ENCODE results near the gene INHBE. TPM values are rescaled to one million over a fixed set of nuclear protein-coding genes. Genes with fewer than 3 reads are reported as not detected.
A peak's percentile ranks its signal among the peaks of the same experiment; 100 is the strongest.

The INHBE gene
- total RNA-seq, 3 donors from 2014 or later (not counting 1 experiment from before 2014, with no cell fraction given), result not detected

GRCh38 chr12:57459055-57459749, 4.1 kb downstream of the INHBE start:
- TF ChIP-seq CTCF (IDR thresholded peaks at IDR 0.05), result peak; percentile 93
- H3K4me1 Mint-ChIP-seq, result peaks cover 45 to 54% of the 10 kb centered on the region in 2 donors
- Histone ChIP-seq H3K9me3 (ENCODE audit: control insufficient read depth, insufficient read depth, low read length) (no peaks in the 10 kb centered on the region), H3K4me1 (ENCODE audit: control insufficient read depth, insufficient read depth, low read length) (peaks cover 52% of the 10 kb centered on the region), H3K27ac (ENCODE audit: low read length) (peak overlapping the region; percentile 76), H3K27me3 (ENCODE audit: control insufficient read depth, insufficient read depth, low read length) (peaks cover 6% of the 10 kb centered on the region), H3K36me3 (ENCODE audit: control insufficient read depth, insufficient read depth, low read length) (no peaks in the 10 kb centered on the region), H3K4me3 (ENCODE audit: low read length) (peak overlapping the region; percentile 73)
- H3K27me3 Mint-ChIP-seq (ENCODE audit: low read depth in 2 of 2), result peaks cover 0 to 15% of the 10 kb centered on the region in 2 donors
- intact Hi-C loops (cut with micrococcal nuclease), result loop anchor here (1.0 to 2.0 kb wide), 2 partner anchors 28 to 163 kb away; partner anchors contain the start of gene R3HDM2
- peak overlapping the region; percentile 95 for H3K4me3 Mint-ChIP-seq
- H3K36me3 Mint-ChIP-seq, result no peaks in the 10 kb centered on the region
- ATAC-seq, result peak; percentile 78 to 91 (median 84)
- no peaks in the 10 kb centered on the region for H3K9me3 Mint-ChIP-seq
- 0% methylated on average over 23 of the region's 24 CpGs for WGBS (ENCODE audit: insufficient coverage)
- H3K27ac Mint-ChIP-seq, result peak overlapping the region; percentile 94 to 96
- DNase-seq, result peak; percentile 88 to 97

GRCh38 chr12:57459750-57460467, 4.8 kb downstream of the INHBE start, which contains the start of gene GLI1:
TSS of gene GLI1 (plus strand) at chr12:57459785. CDS start at chr12:57463692, 3,907 bp downstream.
- WGBS (ENCODE audit: insufficient coverage), result under 1% methylated on average over 25 of the region's 36 CpGs
- H3K4me3 ChIP-seq (ENCODE audit: low read length), result peak within 1 kb of the TSS; percentile 73
- intact Hi-C loops (cut with micrococcal nuclease), result loop anchor here (1.0 to 2.0 kb wide), 2 partner anchors 29 to 162 kb away; partner anchors contain the start of gene R3HDM2
- TF ChIP-seq CTCF (IDR thresholded peaks at IDR 0.05), result no peak
- DNase-seq (peak in 1 of 2 donors; percentile 35), ATAC-seq (no peak)
- peaks cover 6% of the 10 kb centered on the region for H3K27me3 ChIP-seq (ENCODE audit: control insufficient read depth, insufficient read depth, low read length)
- peaks cover 52% of the 10 kb centered on the region for H3K4me1 ChIP-seq (ENCODE audit: control insufficient read depth, insufficient read depth, low read length)
- Mint-ChIP-seq H3K4me1 (peaks cover 50 to 59% of the 10 kb centered on the region in 2 donors), H3K27me3 (ENCODE audit: low read depth in 2 of 2) (peaks cover 0 to 15% of the 10 kb centered on the region in 2 donors), H3K4me3 (peak within 1 kb of the TSS; percentile 95), H3K36me3 (no peaks in the 10 kb centered on the region), H3K27ac (peak within 1 kb of the TSS; percentile 94 to 96), H3K9me3 (no peaks in the 10 kb centered on the region)
- no peaks in the 10 kb centered on the region for H3K9me3 ChIP-seq (ENCODE audit: control insufficient read depth, insufficient read depth, low read length)
- H3K27ac ChIP-seq (ENCODE audit: low read length), result peak within 1 kb of the TSS; percentile 76
- no peaks in the 10 kb centered on the region for H3K36me3 ChIP-seq (ENCODE audit: control insufficient read depth, insufficient read depth, low read length)

- peak overlapping the region; percentile 12 to 96 for H3K27ac Mint-ChIP-seq
- no peak overlapping the region for H3K27ac ChIP-seq (ENCODE audit: low read length)
- no peak for ATAC-seq
Observed at GRCh38 chr12:57460468-57460784, 5.3 kb downstream of the INHBE start.

More at GRCh38 chr12:57460468-57460784, 5.3 kb downstream of the INHBE start:
- Histone ChIP-seq H3K4me3 (ENCODE audit: low read length) (peak overlapping the region; percentile 10), H3K4me1 (ENCODE audit: control insufficient read depth, insufficient read depth, low read length) (peaks cover 52% of the 10 kb centered on the region), H3K27me3 (ENCODE audit: control insufficient read depth, insufficient read depth, low read length) (peaks cover 6% of the 10 kb centered on the region), H3K36me3 (ENCODE audit: control insufficient read depth, insufficient read depth, low read length) (no peaks in the 10 kb centered on the region), H3K9me3 (ENCODE audit: control insufficient read depth, insufficient read depth, low read length) (no peaks in the 10 kb centered on the region)
- 7% methylated on average over 6 of the region's 6 CpGs for WGBS (ENCODE audit: insufficient coverage)
- Mint-ChIP-seq H3K27me3 (ENCODE audit: low read depth in 2 of 2) (peaks cover 0 to 15% of the 10 kb centered on the region in 2 donors), H3K36me3 (no peaks in the 10 kb centered on the region), H3K9me3 (no peaks in the 10 kb centered on the region), H3K4me3 (peak overlapping the region; percentile 79), H3K4me1 (peaks cover 52 to 60% of the 10 kb centered on the region in 2 donors)
- intact Hi-C loops (cut with micrococcal nuclease), result no loop called here
- TF ChIP-seq CTCF (IDR thresholded peaks at IDR 0.05), result no peak
- peak in 1 of 2 donors; percentile 51 for DNase-seq
